Astrocyte of the spinal cord (primary cell): ENCODE results near the gene PTCHD1.

Source experiments
- DNase-seq: peaks from one replicate; pipeline ENCODE4 v3.0.0; 2011; ENCODE audit warnings: low read depth, low spot score
- H3K4me3 ChIP-seq: 2 replicates; pipeline ENCODE4 v1.5.1; 2011; ENCODE audit warnings: low read depth, mild to moderate bottlenecking, low read length, moderate library complexity
- CTCF ChIP-seq: IDR thresholded peaks from 2 replicates; pipeline ENCODE4 v1.5.1; 2012; ENCODE audit warnings: low read depth, mild to moderate bottlenecking, low read length, inconsistent platforms
- in situ Hi-C: cut with HindIII; loops from 2 replicates; pipeline ENCODE4 v1.10.0; 2017; ENCODE audit warnings: low sequenced_read_pairs

Gene PTCHD1

GRCh38 chrX:23373129-23373804 lies 38.6 kb downstream of the PTCHD1 start:
- peak; percentile 82 for DNase-seq
- no peak overlapping the region for H3K4me3 ChIP-seq
- in situ Hi-C loops = no loop called here
- TF ChIP-seq CTCF = no peak

- H3K4me3 ChIP-seq = no peak overlapping the region
- no peak for DNase-seq
Measured at GRCh38 chrX:23374291-23374690, 39.6 kb downstream of the PTCHD1 start.

GRCh38 chrX:23376581-23376980 lies 41.9 kb downstream of the PTCHD1 start:
- no peak for DNase-seq
- no peak overlapping the region for H3K4me3 ChIP-seq
- TF ChIP-seq CTCF = no peak
- in situ Hi-C loops = no loop called here

More at GRCh38 chrX:23374291-23374690, 39.6 kb downstream of the PTCHD1 start:
- in situ Hi-C loops = no loop called here
- TF ChIP-seq CTCF = no peak

GRCh38 chrX:23380581-23380980 lies 45.9 kb downstream of the PTCHD1 start:
- H3K4me3 ChIP-seq = no peak overlapping the region
- no peak for TF ChIP-seq CTCF
- DNase-seq = no peak
- in situ Hi-C loops = no loop called here

GRCh38 chrX:23381099-23382087 lies 46.7 kb downstream of the PTCHD1 start:
- DNase-seq = no peak
- in situ Hi-C loops = no loop called here
- TF ChIP-seq CTCF = no peak
- H3K4me3 ChIP-seq = no peak overlapping the region

GRCh38 chrX:23382572-23382971 lies 47.9 kb downstream of the PTCHD1 start:
- no peak for TF ChIP-seq CTCF
- no peak overlapping the region for H3K4me3 ChIP-seq
- in situ Hi-C loops = no loop called here
- DNase-seq = no peak
